ENCODE measurements around the gene FOXK1.

- no peak for TF ChIP-seq IRX3 (CRISPR knock-in tag; IDR thresholded peaks at IDR 0.05; ENCODE audit: borderline replicate concordance, low read depth)
- no peak for TF ChIP-seq SOX13 (IDR thresholded peaks at IDR 0.05)
- no peak for TF ChIP-seq SOX13 (CRISPR knock-in tag; conservative IDR thresholded peaks at IDR 0.05 in 1 of 2, IDR thresholded peaks at IDR 0.05 in 1 of 2)
- TF ChIP-seq SCMH1 (CRISPR knock-in tag; IDR thresholded peaks at IDR 0.05; ENCODE audit: borderline replicate concordance) = no peak
- no peak for TF ChIP-seq POLR2AphosphoS5 (IDR thresholded peaks at IDR 0.05; ENCODE audit: low read depth, low read length)
- TF ChIP-seq HNF4G (IDR thresholded peaks at IDR 0.05; ENCODE audit: borderline replicate concordance, low read depth, low read length) = no peak
- no peak for TF ChIP-seq HNF4G (CRISPR knock-in tag; IDR thresholded peaks at IDR 0.05; ENCODE audit: borderline replicate concordance, low read depth)
These were observed 69.4 kb downstream of the FOXK1 start for GRCh38 chr7:4751398-4751947.

Measured in HepG2 (cell line).